Activated naive CD8-positive, alpha-beta T cell treated with anti-CD3 and anti-CD28 coated beads, Interleukin-2, amount 10 ng/mL, durations not matched to agents 7 days and 5 days (primary cell): Measurements from ENCODE around the gene LRRK1. TPM values are rescaled to one million over a fixed set of nuclear protein-coding genes. Genes with fewer than 3 reads are reported as not detected.

ENCODE experiments used
- ATAC-seq: fragments of 150-1000 bp; cut with Tn5 transposase; one replicate; pipeline ENCODE4 v1.10.0; 2021; ENCODE audit warnings: low read depth, moderate library complexity
- POLR2A ChIA-PET: fragments of 350-600 bp; sonication (Branson Sonifier 250); formaldehyde crosslinking; loops from one replicate; lab custom pipeline; 2021; ENCODE audit warnings: antibody characterized with exemption; lab: Charles Lee
- DNase-seq: peaks from one replicate; pipeline ENCODE4 v3.0.0; 2021
- H3K27ac Mint-ChIP-seq: one replicate; pipeline ENCODE4 v1.8.0; 2022; ENCODE audit warnings: mild to moderate bottlenecking, mixed read lengths
- H3K27me3 Mint-ChIP-seq: one replicate; pipeline ENCODE4 v1.8.0; 2022; ENCODE audit warnings: mild to moderate bottlenecking, moderate library complexity, mixed read lengths
- H3K36me3 Mint-ChIP-seq: one replicate; pipeline ENCODE4 v1.8.0; 2021; ENCODE audit warnings: mild to moderate bottlenecking, mixed read lengths
- H3K4me1 Mint-ChIP-seq: one replicate; pipeline ENCODE4 v1.8.0; 2021; ENCODE audit warnings: mixed read lengths
- H3K4me3 Mint-ChIP-seq: one replicate; pipeline ENCODE4 v1.8.0; 2022; ENCODE audit warnings: mild to moderate bottlenecking, moderate library complexity, mixed read lengths
- H3K9me3 Mint-ChIP-seq: one replicate; pipeline ENCODE4 v1.8.0; 2021; ENCODE audit warnings: mixed read lengths
- total RNA-seq, 2 experiments: library from RNA; stranded (reverse); gene quantifications; one replicate each; pipeline ENCODE4 v1.2.3, GENCODE V29; 2021

The LRRK1 gene
- total RNA-seq, 2 experiments from 2014 or later = 0.48 to 0.97 TPM

- H3K4me1 Mint-ChIP-seq = peaks cover 9% of the 10 kb centered on the region
- no peaks in the 10 kb centered on the region for H3K9me3 Mint-ChIP-seq
- H3K27ac Mint-ChIP-seq = no peak overlapping the region
- no peaks in the 10 kb centered on the region for H3K36me3 Mint-ChIP-seq
- DNase-seq = no peak
- POLR2A ChIA-PET = no interaction called here
- H3K4me3 Mint-ChIP-seq = no peak overlapping the region
- no peak for ATAC-seq
- H3K27me3 Mint-ChIP-seq = no peaks in the 10 kb centered on the region
Measured at GRCh38 chr15:101113114-101114005, 194.2 kb downstream of the LRRK1 start.

GRCh38 chr15:101114166-101114565 is 195.0 kb downstream of the LRRK1 start:
- H3K36me3 Mint-ChIP-seq = no peaks in the 10 kb centered on the region
- peak overlapping the region; percentile 60 for H3K27ac Mint-ChIP-seq
- H3K4me1 Mint-ChIP-seq = peaks cover 9% of the 10 kb centered on the region
- no peaks in the 10 kb centered on the region for H3K27me3 Mint-ChIP-seq
- POLR2A ChIA-PET = interaction anchor here (0.8 kb wide), 1 partner anchor 9 kb away, joined by 3 read pairs; no protein-coding TSS in a partner anchor
- H3K9me3 Mint-ChIP-seq = no peaks in the 10 kb centered on the region
- ATAC-seq (no peak), DNase-seq (no peak)
- no peak overlapping the region for H3K4me3 Mint-ChIP-seq

GRCh38 chr15:101114610-101115009 is 195.5 kb downstream of the LRRK1 start:
- no peaks in the 10 kb centered on the region for H3K9me3 Mint-ChIP-seq
- ATAC-seq (no peak), DNase-seq (no peak)
- H3K36me3 Mint-ChIP-seq = no peaks in the 10 kb centered on the region
- H3K4me1 Mint-ChIP-seq = peaks cover 9% of the 10 kb centered on the region
- H3K27ac Mint-ChIP-seq = no peak overlapping the region
- no peak overlapping the region for H3K4me3 Mint-ChIP-seq
- POLR2A ChIA-PET = interaction anchor here (0.8 kb wide), 1 partner anchor 9 kb away, joined by 3 read pairs; no protein-coding TSS in a partner anchor
- H3K27me3 Mint-ChIP-seq = no peaks in the 10 kb centered on the region

- H3K9me3 Mint-ChIP-seq = no peaks in the 10 kb centered on the region
Measured at GRCh38 chr15:101115393-101115785, 196.2 kb downstream of the LRRK1 start.

GRCh38 chr15:101115786-101116680 is 196.9 kb downstream of the LRRK1 start:
- peak; percentile 35 for ATAC-seq
- POLR2A ChIA-PET = no interaction called here
- no peak overlapping the region for H3K4me3 Mint-ChIP-seq
- H3K9me3 Mint-ChIP-seq = no peaks in the 10 kb centered on the region
- DNase-seq = no peak
- peak overlapping the region; percentile 69 for H3K27ac Mint-ChIP-seq
- no peaks in the 10 kb centered on the region for H3K36me3 Mint-ChIP-seq
- H3K4me1 Mint-ChIP-seq = peaks cover 9% of the 10 kb centered on the region
- H3K27me3 Mint-ChIP-seq = no peaks in the 10 kb centered on the region

More at GRCh38 chr15:101115393-101115785, 196.2 kb downstream of the LRRK1 start:
- no peaks in the 10 kb centered on the region for H3K27me3 Mint-ChIP-seq
- no peak overlapping the region for H3K27ac Mint-ChIP-seq
- DNase-seq (no peak), ATAC-seq (no peak)
- POLR2A ChIA-PET = no interaction called here
- peaks cover 9% of the 10 kb centered on the region for H3K4me1 Mint-ChIP-seq
- no peaks in the 10 kb centered on the region for H3K36me3 Mint-ChIP-seq
- no peak overlapping the region for H3K4me3 Mint-ChIP-seq

- Mint-ChIP-seq H3K4me3 (no peak overlapping the region), H3K27me3 (no peaks in the 10 kb centered on the region), H3K27ac (peak overlapping the region; percentile 69), H3K4me1 (peaks cover 10% of the 10 kb centered on the region), H3K36me3 (no peaks in the 10 kb centered on the region), H3K9me3 (no peaks in the 10 kb centered on the region)
- ATAC-seq (no peak), DNase-seq (no peak)
- POLR2A ChIA-PET = no interaction called here
Measured at GRCh38 chr15:101116681-101116976, 197.5 kb downstream of the LRRK1 start.

GRCh38 chr15:101118116-101118515 is 199.0 kb downstream of the LRRK1 start:
- POLR2A ChIA-PET = interaction anchor here (0.5 kb wide), 1 partner anchor 134 kb away, joined by 5 read pairs; the partner anchor contains the start of gene CHSY1
- DNase-seq (no peak), ATAC-seq (no peak)
- no peak overlapping the region for H3K4me3 Mint-ChIP-seq
- H3K27ac Mint-ChIP-seq = no peak overlapping the region
- H3K4me1 Mint-ChIP-seq = peaks cover 19% of the 10 kb centered on the region
- no peaks in the 10 kb centered on the region for H3K36me3 Mint-ChIP-seq
- H3K9me3 Mint-ChIP-seq = no peaks in the 10 kb centered on the region
- no peaks in the 10 kb centered on the region for H3K27me3 Mint-ChIP-seq

- POLR2A ChIA-PET = interaction anchor here (0.5 kb wide), 1 partner anchor 133 kb away, joined by 5 read pairs; the partner anchor contains the start of gene CHSY1
- ATAC-seq = no peak
- DNase-seq = no peak
- Mint-ChIP-seq H3K36me3 (peaks cover 3% of the 10 kb centered on the region), H3K4me1 (peaks cover 24% of the 10 kb centered on the region), H3K27ac (no peak overlapping the region), H3K27me3 (no peaks in the 10 kb centered on the region), H3K9me3 (no peaks in the 10 kb centered on the region), H3K4me3 (no peak overlapping the region)
Measured at GRCh38 chr15:101118615-101119014, 199.5 kb downstream of the LRRK1 start.

GRCh38 chr15:101119181-101119580 is 200.0 kb downstream of the LRRK1 start:
- POLR2A ChIA-PET = no interaction called here
- DNase-seq (no peak), ATAC-seq (no peak)
- peaks cover 29% of the 10 kb centered on the region for H3K4me1 Mint-ChIP-seq
- no peaks in the 10 kb centered on the region for H3K27me3 Mint-ChIP-seq
- peaks cover 7% of the 10 kb centered on the region for H3K36me3 Mint-ChIP-seq
- no peak overlapping the region for H3K27ac Mint-ChIP-seq
- no peaks in the 10 kb centered on the region for H3K9me3 Mint-ChIP-seq
- no peak overlapping the region for H3K4me3 Mint-ChIP-seq

Other genes with a start within 250 kb of the LRRK1 start
- gene ALDH1A3, start 39.5 kb upstream of the LRRK1 start, total RNA-seq = not detected